ENCODE results near the gene UBIAD1. TPM values are rescaled to one million over a fixed set of nuclear protein-coding genes. Genes with fewer than 3 reads are reported as not detected.

Gene UBIAD1
- total RNA-seq, 6 donors from 2014 or later = 5.9 to 20.8 (median 15.7) TPM

DNA sequence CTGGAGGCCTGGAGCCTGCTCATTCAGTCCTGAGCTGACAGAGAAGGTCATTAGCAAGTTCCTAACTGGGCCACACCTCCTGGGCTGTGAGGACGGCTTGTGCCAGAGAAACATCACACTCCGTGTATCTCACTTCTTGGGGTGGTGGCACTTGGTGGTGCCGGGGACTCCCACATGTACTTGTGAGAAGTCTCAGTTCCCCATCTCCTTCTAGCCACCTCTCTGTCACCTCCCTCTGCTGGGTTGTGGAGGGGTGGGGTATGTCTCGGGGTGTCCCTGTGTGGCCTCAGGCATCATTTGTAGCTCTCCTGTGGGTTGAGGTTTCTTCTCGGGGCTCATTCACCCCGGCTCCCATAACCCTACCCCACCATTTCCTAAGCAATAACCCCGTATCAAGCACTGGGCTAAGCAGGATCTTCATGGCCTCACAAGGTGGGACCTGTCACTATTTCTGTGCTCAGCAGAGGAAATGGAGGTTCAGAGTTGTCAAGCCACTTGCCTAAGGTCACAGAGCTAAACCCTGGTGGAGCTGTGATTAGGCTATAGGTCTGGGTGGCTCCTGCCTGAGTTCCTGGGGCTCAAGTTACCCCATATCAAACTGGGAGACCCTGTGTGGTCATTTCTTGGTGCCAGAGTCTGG lies 62.5 kb downstream of the UBIAD1 start:
- Histone ChIP-seq H3K27me3 (no peaks in the 10 kb centered on the region), H3K27ac (no peak overlapping the region), H3K4me1 (peaks cover 0 to 3% (median 1%) of the 10 kb centered on the region in 4 donors), H3K36me3 (no peaks in the 10 kb centered on the region), H3K4me3 (no peak overlapping the region), H3K9me3 (no peaks in the 10 kb centered on the region)
- ATAC-seq (ENCODE audit: low FRiP score in 2 of 2) = no peak
- peak in 1 of 2 donors; percentile 26 for DNase-seq
- TF ChIP-seq POLR2A (IDR thresholded peaks at IDR 0.05) = no peak
- TF ChIP-seq POLR2AphosphoS5 (IDR thresholded peaks at IDR 0.05) = no peak
- TF ChIP-seq EP300 (IDR thresholded peaks at IDR 0.05) = no peak
- TF ChIP-seq, protein P1, sequence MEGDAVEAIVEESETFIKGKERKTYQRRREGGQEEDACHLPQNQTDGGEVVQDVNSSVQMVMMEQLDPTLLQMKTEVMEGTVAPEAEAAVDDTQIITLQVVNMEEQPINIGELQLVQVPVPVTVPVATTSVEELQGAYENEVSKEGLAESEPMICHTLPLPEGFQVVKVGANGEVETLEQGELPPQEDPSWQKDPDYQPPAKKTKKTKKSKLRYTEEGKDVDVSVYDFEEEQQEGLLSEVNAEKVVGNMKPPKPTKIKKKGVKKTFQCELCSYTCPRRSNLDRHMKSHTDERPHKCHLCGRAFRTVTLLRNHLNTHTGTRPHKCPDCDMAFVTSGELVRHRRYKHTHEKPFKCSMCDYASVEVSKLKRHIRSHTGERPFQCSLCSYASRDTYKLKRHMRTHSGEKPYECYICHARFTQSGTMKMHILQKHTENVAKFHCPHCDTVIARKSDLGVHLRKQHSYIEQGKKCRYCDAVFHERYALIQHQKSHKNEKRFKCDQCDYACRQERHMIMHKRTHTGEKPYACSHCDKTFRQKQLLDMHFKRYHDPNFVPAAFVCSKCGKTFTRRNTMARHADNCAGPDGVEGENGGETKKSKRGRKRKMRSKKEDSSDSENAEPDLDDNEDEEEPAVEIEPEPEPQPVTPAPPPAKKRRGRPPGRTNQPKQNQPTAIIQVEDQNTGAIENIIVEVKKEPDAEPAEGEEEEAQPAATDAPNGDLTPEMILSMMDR (IDR thresholded peaks at IDR 0.05) = no peak
- WGBS, 2 donors = 86 to 88% methylated on average over 4 to 7 of the region's 7 CpGs

GRCh38 chr1:11337580-11338073 lies 64.6 kb downstream of the UBIAD1 start:
- Histone ChIP-seq H3K9me3 (no peaks in the 10 kb centered on the region), H3K4me1 (peaks cover 0 to 3% (median 1%) of the 10 kb centered on the region in 4 donors), H3K27ac (no peak overlapping the region), H3K27me3 (no peaks in the 10 kb centered on the region), H3K36me3 (no peaks in the 10 kb centered on the region), H3K4me3 (no peak overlapping the region)
- ATAC-seq (ENCODE audit: low FRiP score in 2 of 2) = peak in 1 of 2 donors; percentile 41
- TF ChIP-seq POLR2AphosphoS5 (IDR thresholded peaks at IDR 0.05) (no peak), POLR2A (IDR thresholded peaks at IDR 0.05) (no peak), EP300 (IDR thresholded peaks at IDR 0.05) (no peak)
- TF ChIP-seq, protein P1 (IDR thresholded peaks at IDR 0.05) = peak; percentile 35 to 68 (median 50)
- peak; percentile 30 to 87 for DNase-seq
- 22 to 29% methylated on average over 11 to 12 of the region's 12 CpGs for WGBS, 2 donors

Small RNAs within 50 kb of the gene (small RNA-seq; reads per million reads assigned to genes)
- gene RNU6-291P = 0 reads per million in 4 donors
- gene RPL39P6 = 0 reads per million in 4 donors

Other genes starting within 250 kb of the UBIAD1 start
- gene MASP2, start 226.0 kb upstream of the UBIAD1 start, total RNA-seq = not detected
- gene SRM, start 213.2 kb upstream of the UBIAD1 start, total RNA-seq = 10 to 100 TPM in 5 of 6 donors, 1 to 10 TPM in 1; 7.3 to 72.9 (median 50.2) TPM
- 100 to 1,000 TPM in 1 of 6 donors, 10 to 100 TPM in 5; 45.2 to 173 (median 55.9) TPM for gene EXOSC10, start 173.3 kb upstream of the UBIAD1 start, total RNA-seq
- 1 to 10 TPM in 4 of 6 donors, under 1 TPM in 1, not detected in 1; 0.17 to 4.6 (median 1.3) TPM for gene ANGPTL7, start 83.8 kb upstream of the UBIAD1 start, total RNA-seq
- 10 to 100 TPM; 27.5 to 61.0 (median 33.1) TPM for gene MTOR, start 10.6 kb upstream of the UBIAD1 start, total RNA-seq
- gene DISP3, start 206.0 kb downstream of the UBIAD1 start, total RNA-seq = under 1 TPM in 3 of 6 donors, not detected in 3; 0.07 to 0.79 (median 0.09) TPM